ENCODE data around the gene FBH1. TPM values are rescaled to one million over a fixed set of nuclear protein-coding genes. Genes with fewer than 3 reads are reported as not detected.

FBH1 gene
- total and polyA plus RNA-seq, 10 of the 15 experiments (the other 5 are each of a cell fraction or from before 2014, with no cell fraction given): 6.1 to 67.6 (median 47.2) TPM

GRCh38 chr10:5977471-5978229 lies 87.6 kb downstream of the FBH1 start, which contains the start of gene IL15RA (continued):
- TF ChIP-seq BCL3 (IDR thresholded peaks at IDR 0.05; ENCODE audit: borderline replicate concordance, insufficient read depth, low read depth, low read length, poor library complexity, severe bottlenecking) (no peak), RAD21 (IDR thresholded peaks at IDR 0.05; ENCODE audit: insufficient read depth, low read depth, low read length) (peak; percentile 21; the same call in 1 of the 2 replicates), CREB1 (IDR thresholded peaks at IDR 0.05; ENCODE audit: low read depth) (peak; percentile 20; the same call in 1 of the 2 replicates), ZNF274 (IDR thresholded peaks at IDR 0.05; ENCODE audit: insufficient read depth, insufficient read length) (no peak), RFX5 (IDR thresholded peaks at IDR 0.05; ENCODE audit: low read depth, low read length) (no peak), ZNF592 (IDR thresholded peaks at IDR 0.05) (0 out of 2 replicates have a peak, but pooled peaks have one; percentile 34), RUNX3 (IDR thresholded peaks at IDR 0.05; ENCODE audit: low read length) (peak; percentile 14; the same call in 1 of the 2 replicates), DPF2 (IDR thresholded peaks at IDR 0.05) (peak; percentile 82), IKZF2 (IDR thresholded peaks at IDR 0.05) (peak; percentile 18 to 27; a peak in 2 of 4 replicates), TBL1XR1 (IDR thresholded peaks at IDR 0.05; ENCODE audit: low read depth, low read length) (no peak), CBFB (IDR thresholded peaks at IDR 0.05; ENCODE audit: low read depth) (no peak), LARP7 (IDR thresholded peaks at IDR 0.05) (no peak), FOXK2 (IDR thresholded peaks at IDR 0.05) (no peak), MAX (IDR thresholded peaks at IDR 0.05; ENCODE audit: low read depth, low read length) (peak; percentile 34; the same call in 1 of the 2 replicates), CREM (IDR thresholded peaks at IDR 0.05; ENCODE audit: low read depth) (no peak), SIN3A (IDR thresholded peaks at IDR 0.05; ENCODE audit: low read depth, low read length) (peak; percentile 47; the same call in 1 of the 2 replicates), BHLHE40 (IDR thresholded peaks at IDR 0.05; ENCODE audit: borderline replicate concordance in 1 of 2, low read depth in 2 of 2, low read length in 1 of 2) (peak; percentile 23 to 82; a peak in 3 of 4 replicates), PBX3 (IDR thresholded peaks at IDR 0.05; ENCODE audit: insufficient replicate concordance, low read depth, low read length) (no peak), ELK1 (IDR thresholded peaks at IDR 0.05; ENCODE audit: low read depth, low read length) (no peak), KAT2A (conservative IDR thresholded peaks at IDR 0.05; ENCODE audit: control insufficient read depth, low read depth, low read length) (no peak)
- TF ChIP-seq, protein P1, sequence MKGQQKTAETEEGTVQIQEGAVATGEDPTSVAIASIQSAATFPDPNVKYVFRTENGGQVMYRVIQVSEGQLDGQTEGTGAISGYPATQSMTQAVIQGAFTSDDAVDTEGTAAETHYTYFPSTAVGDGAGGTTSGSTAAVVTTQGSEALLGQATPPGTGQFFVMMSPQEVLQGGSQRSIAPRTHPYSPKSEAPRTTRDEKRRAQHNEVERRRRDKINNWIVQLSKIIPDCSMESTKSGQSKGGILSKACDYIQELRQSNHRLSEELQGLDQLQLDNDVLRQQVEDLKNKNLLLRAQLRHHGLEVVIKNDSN (IDR thresholded peaks at IDR 0.05; ENCODE audit: borderline replicate concordance, extremely low read length, insufficient read depth, low read depth, low read length): no peak

Data from GM12878 (cell line).